Stimulated activated CD8-positive, alpha-beta memory T cell treated with anti-CD3 and anti-CD28 coated beads, Interleukin-7, amount 100 ng/mL, for 4 hours (primary cell): ENCODE data around the gene NKTR.

Source experiments
- DNase-seq, 2 donors: peaks; one replicate each; pipeline ENCODE4 v3.0.0-alpha.2; 2020; ENCODE audit warnings: low read depth in 2 of 2

The NKTR gene

DNA sequence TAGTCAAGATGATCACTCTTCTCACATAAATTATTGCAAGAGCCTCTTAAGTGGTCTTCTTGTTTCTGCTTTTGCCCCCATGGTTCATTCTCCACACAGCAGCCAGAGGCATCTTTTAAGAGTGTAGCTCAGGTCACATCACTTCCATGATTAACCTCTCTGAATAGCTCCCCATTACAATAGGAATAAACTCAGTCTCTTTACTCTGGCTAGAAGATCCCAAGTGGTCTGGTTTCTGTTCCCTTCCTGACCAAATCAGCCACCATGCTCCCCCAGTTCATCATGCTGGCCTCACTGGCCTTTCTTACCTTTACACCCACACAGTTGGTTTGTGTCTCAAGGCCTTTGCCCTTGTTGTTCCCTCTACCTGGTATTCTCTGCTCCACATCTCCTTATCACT, 93.9 kb downstream of the NKTR start:
- no peak for DNase-seq

DNA sequence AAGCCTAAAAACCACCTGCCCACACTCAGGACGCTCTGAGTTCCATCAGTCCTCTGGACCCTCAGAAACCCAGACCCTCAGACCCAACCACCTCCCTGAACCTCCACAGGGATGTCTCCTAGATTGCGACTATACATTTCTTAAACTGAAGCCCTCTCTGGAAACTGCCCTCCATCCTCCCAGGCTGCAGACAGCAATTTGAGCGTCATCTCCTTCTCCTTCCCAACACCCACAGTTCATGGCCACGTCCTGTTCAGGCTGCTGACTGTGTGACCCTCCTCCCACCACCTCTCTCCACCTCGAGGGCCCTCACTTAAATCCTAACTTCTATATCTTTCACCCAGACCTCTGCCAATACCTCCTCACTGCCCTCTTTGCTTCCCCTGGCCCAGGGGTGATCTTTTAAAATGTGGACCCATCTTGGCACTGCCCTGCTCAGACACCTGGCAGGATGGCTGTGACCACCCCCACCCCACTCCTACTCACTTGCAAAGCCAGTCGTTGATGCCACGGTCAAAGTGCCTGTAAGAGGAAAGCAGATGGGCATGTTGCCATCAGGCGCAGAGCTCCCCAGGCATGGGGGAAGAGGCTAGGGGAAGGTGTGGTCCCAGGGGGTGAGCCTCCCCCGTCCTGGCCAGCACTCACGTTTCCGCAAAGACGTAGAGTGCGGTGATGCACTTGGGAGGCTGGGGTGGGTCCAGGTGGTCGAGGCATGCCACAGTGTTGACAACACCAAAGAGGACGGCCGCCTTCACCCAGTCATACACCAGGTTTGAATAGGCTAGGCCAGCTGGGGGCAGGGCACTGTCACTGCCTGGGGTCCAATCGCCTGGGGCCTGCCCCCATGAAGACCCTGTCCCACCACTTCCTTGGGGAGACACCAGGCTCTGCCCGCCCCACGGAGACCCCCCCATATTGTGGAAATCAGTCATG, 96.1 kb downstream of the NKTR start:
- no peak for DNase-seq

DNA sequence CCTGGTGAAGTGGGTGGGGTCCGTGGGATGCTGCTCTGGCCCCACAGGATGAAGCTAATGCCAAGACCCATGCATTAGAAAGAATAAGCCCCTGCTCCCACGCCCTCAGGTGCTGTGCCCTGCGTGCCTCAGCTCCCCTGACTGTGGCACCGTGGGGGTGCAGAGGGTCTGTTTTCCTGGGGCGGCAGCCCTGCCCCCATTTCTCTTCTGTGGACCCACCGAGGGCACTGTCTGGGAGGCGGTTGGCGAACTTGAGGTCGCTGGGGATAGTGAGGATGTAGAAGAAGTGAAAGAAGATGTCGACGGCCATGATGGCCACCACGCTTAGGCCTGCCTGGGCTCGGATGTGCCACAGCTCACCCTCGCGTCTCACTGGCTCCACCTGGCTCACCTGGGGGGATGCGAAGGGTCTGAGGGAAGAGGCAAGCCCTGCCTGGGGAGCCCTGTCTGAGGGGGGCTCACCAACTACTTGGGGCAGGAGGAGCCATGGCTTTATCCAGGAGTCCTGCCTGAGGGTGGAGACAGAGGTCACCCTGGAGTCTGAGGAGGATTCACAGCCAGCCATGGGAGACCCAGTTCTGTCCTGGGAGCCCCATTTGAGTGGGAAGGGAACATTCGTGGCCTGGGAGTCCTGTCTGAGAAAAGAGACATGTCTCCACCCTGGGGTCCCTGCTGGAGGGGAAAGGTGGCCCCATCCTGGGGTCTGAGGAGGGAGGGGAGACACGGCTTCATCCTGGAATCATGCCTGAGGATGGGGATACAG, 97.0 kb downstream of the NKTR start:
- no peak for DNase-seq
